Hepatocyte (in vitro differentiated cells): ENCODE data around the gene ATG16L1. TPM values are rescaled to one million over a fixed set of nuclear protein-coding genes. Genes with fewer than 3 reads are reported as not detected.

Experiments used
- DNase-seq: peaks from one replicate; pipeline ENCODE4 v3.0.0-alpha.2; 2016; ENCODE audit warnings: low spot score
- H2AFZ ChIP-seq: fragments of 200-600 bp; sonication (generic); 2 replicates; pipeline ENCODE4 v1.6.0; 2016; ENCODE audit warnings: antibody characterized with exemption, mild to moderate bottlenecking
- H3K27ac ChIP-seq: fragments of 200-600 bp; sonication (generic); 2 replicates; pipeline ENCODE4 v1.5.1; 2016; ENCODE audit warnings: mild to moderate bottlenecking
- H3K27me3 ChIP-seq: fragments of 200-600 bp; sonication (generic); 2 replicates; pipeline ENCODE4 v1.6.1; 2016
- H3K36me3 ChIP-seq: fragments of 200-600 bp; sonication (generic); replicated peaks from 2 replicates; pipeline ENCODE4 v1.5.1; 2016; ENCODE audit warnings: low read depth; ENCODE audit not compliant: insufficient read depth
- H3K4me1 ChIP-seq: fragments of 200-600 bp; sonication (generic); 2 replicates; pipeline ENCODE4 v1.5.1; 2016; ENCODE audit warnings: mild to moderate bottlenecking, moderate library complexity; ENCODE audit not compliant: insufficient read depth
- H3K4me2 ChIP-seq: fragments of 200-600 bp; sonication (generic); 2 replicates; pipeline ENCODE4 v1.6.0; 2016
- H3K4me3 ChIP-seq: fragments of 200-600 bp; sonication (generic); 2 replicates; pipeline ENCODE4 v1.5.1; 2016; ENCODE audit warnings: mild to moderate bottlenecking
- H3K79me2 ChIP-seq: fragments of 200-600 bp; sonication (generic); 2 replicates; pipeline ENCODE4 v1.6.0; 2017; ENCODE audit warnings: mild to moderate bottlenecking
- H3K9me2 ChIP-seq: fragments of 200-600 bp; sonication (generic); replicated peaks from 2 replicates; pipeline ENCODE4 v1.6.0; 2017; ENCODE audit warnings: mild to moderate bottlenecking; ENCODE audit not compliant: insufficient read depth
- H3K9me3 ChIP-seq: fragments of 200-600 bp; sonication (generic); 2 replicates; pipeline ENCODE4 v1.5.1; 2016; ENCODE audit warnings: low read depth, mild to moderate bottlenecking
- H4K20me1 ChIP-seq: fragments of 200-600 bp; sonication (generic); 2 replicates; pipeline ENCODE4 v1.6.0; 2016; ENCODE audit warnings: mild to moderate bottlenecking; ENCODE audit not compliant: insufficient read depth, poor library complexity, severe bottlenecking
- CTCF ChIP-seq: fragments of 200-600 bp; sonication (generic); IDR thresholded peaks from 2 replicates; pipeline ENCODE4 v1.5.1; 2016; ENCODE audit warnings: antibody characterized with exemption, mild to moderate bottlenecking; ENCODE audit not compliant: poor library complexity
- EZH2 ChIP-seq: fragments of 200-600 bp; sonication (generic); IDR thresholded peaks from 2 replicates; pipeline ENCODE4 v1.6.1; 2016; ENCODE audit warnings: antibody characterized with exemption, mild to moderate bottlenecking, borderline replicate concordance
- EZH2phosphoT487 ChIP-seq: fragments of 200-600 bp; sonication (generic); IDR thresholded peaks from one replicate; pipeline ENCODE4 v1.6.1; 2018; ENCODE audit warnings: antibody characterized with exemption, mild to moderate bottlenecking, low read depth, moderate library complexity; ENCODE audit not compliant: unreplicated experiment, severe bottlenecking
- WGBS: methylation state at CpG from one replicate; pipeline ENCODE4 v1.1.6; 2016; ENCODE audit warnings: low lambda C conversion rate; ENCODE audit errors: missing lambda C conversion rate; 5-methylcytosine and 5-hydroxymethylcytosine counted together
- polyA plus RNA-seq: library from polyadenylated mRNA; unstranded; fragments of >200 nt; fragmentation: Nextera tagmentation; extraction: Ambion mirVana; gene quantifications from 2 replicates; pipeline ENCODE4 v1.2.1, GENCODE V29; 2016
- total RNA-seq: library from RNA; depleted of rRNA; stranded (reverse); fragments of >200 nt; gene quantifications from 2 replicates; pipeline ENCODE4 v1.2.3, GENCODE V29; 2014

The ATG16L1 gene
- total and polyA plus RNA-seq, 2 experiments from 2014 or later = 15.7 to 28.2 TPM

GRCh38 chr2:233321166-233321565, 69.7 kb downstream of the ATG16L1 start:
- H3K9me2 ChIP-seq = no peaks in the 10 kb centered on the region
- DNase-seq = no peak
- H3K27ac ChIP-seq = no peak overlapping the region
- TF ChIP-seq EZH2 = no peak
- no peak for TF ChIP-seq EZH2phosphoT487
- TF ChIP-seq CTCF = no peak
- H3K4me3 ChIP-seq = no peak overlapping the region
- 76% methylated on average over 6 of the region's 6 CpGs for WGBS
- no peaks in the 10 kb centered on the region for H3K27me3 ChIP-seq
- H3K4me1 ChIP-seq = no peaks in the 10 kb centered on the region
- H4K20me1 ChIP-seq = no peaks in the 10 kb centered on the region
- no peaks in the 10 kb centered on the region for H3K79me2 ChIP-seq
- no peak overlapping the region for H3K4me2 ChIP-seq
- H2AFZ ChIP-seq = no peak overlapping the region
- H3K9me3 ChIP-seq = no peaks in the 10 kb centered on the region
- H3K36me3 ChIP-seq = no peaks in the 10 kb centered on the region

DNA sequence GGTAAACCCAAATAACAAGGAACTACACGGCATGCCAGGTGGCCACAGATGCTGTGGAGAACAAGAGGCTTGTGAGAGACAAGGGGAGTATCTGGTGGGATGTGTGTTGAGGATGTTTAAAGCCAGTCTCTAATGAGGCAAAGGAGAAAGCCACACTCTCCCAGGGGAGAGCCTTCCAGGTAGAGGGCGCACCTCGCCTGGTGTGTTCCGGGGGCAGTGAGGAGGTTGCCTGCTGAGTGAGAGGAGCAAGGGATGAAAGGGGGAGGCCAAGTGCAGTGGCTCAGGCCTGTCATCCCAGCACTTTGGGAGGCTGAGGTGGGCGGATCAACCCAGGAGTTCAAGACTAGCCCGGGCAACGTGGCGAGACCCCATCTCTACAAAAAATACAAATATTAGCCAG, 72.4 kb downstream of the ATG16L1 start:
- Histone ChIP-seq H3K79me2 (no peaks in the 10 kb centered on the region), H2AFZ (no peak overlapping the region), H3K27me3 (no peaks in the 10 kb centered on the region), H3K36me3 (no peaks in the 10 kb centered on the region), H3K9me3 (no peaks in the 10 kb centered on the region), H3K4me2 (no peak overlapping the region), H3K27ac (no peak overlapping the region), H3K4me3 (no peak overlapping the region), H3K9me2 (no peaks in the 10 kb centered on the region), H4K20me1 (no peaks in the 10 kb centered on the region), H3K4me1 (no peaks in the 10 kb centered on the region)
- no peak for DNase-seq
- WGBS = 86% methylated on average over 8 of the region's 8 CpGs
- TF ChIP-seq EZH2phosphoT487 = no peak
- no peak for TF ChIP-seq EZH2
- no peak for TF ChIP-seq CTCF

GRCh38 chr2:233325256-233325655, 73.8 kb downstream of the ATG16L1 start:
- WGBS = 73% methylated on average over 4 of the region's 4 CpGs
- no peaks in the 10 kb centered on the region for H3K27me3 ChIP-seq
- H3K79me2 ChIP-seq = no peaks in the 10 kb centered on the region
- no peaks in the 10 kb centered on the region for H4K20me1 ChIP-seq
- H3K4me3 ChIP-seq = no peak overlapping the region
- H3K9me3 ChIP-seq = no peaks in the 10 kb centered on the region
- H3K4me2 ChIP-seq = no peak overlapping the region
- H2AFZ ChIP-seq = no peak overlapping the region
- H3K9me2 ChIP-seq = no peaks in the 10 kb centered on the region
- H3K36me3 ChIP-seq = no peaks in the 10 kb centered on the region
- no peak for DNase-seq
- no peak overlapping the region for H3K27ac ChIP-seq
- H3K4me1 ChIP-seq = no peaks in the 10 kb centered on the region
- no peak for TF ChIP-seq CTCF
- no peak for TF ChIP-seq EZH2phosphoT487
- no peak for TF ChIP-seq EZH2

GRCh38 chr2:233325814-233326213, 74.3 kb downstream of the ATG16L1 start:
- Histone ChIP-seq H2AFZ (no peak overlapping the region), H3K36me3 (no peaks in the 10 kb centered on the region), H3K9me3 (no peaks in the 10 kb centered on the region), H3K4me1 (no peaks in the 10 kb centered on the region), H3K9me2 (no peaks in the 10 kb centered on the region), H3K27me3 (no peaks in the 10 kb centered on the region), H4K20me1 (no peaks in the 10 kb centered on the region), H3K27ac (no peak overlapping the region), H3K4me2 (no peak overlapping the region), H3K4me3 (no peak overlapping the region), H3K79me2 (no peaks in the 10 kb centered on the region)
- TF ChIP-seq EZH2phosphoT487 (no peak), CTCF (no peak), EZH2 (no peak)
- no peak for DNase-seq
- 73% methylated on average over 10 of the region's 10 CpGs for WGBS
